Measurements from ENCODE around the gene RRAGD. TPM values are rescaled to one million over a fixed set of nuclear protein-coding genes. Genes with fewer than 3 reads are reported as not detected.

RRAGD gene
- total and polyA plus RNA-seq, 2 of the 13 experiments (the other 11 are each of a cell fraction or from before 2014, with no cell fraction given): 0.35 to 0.53 TPM

DNA sequence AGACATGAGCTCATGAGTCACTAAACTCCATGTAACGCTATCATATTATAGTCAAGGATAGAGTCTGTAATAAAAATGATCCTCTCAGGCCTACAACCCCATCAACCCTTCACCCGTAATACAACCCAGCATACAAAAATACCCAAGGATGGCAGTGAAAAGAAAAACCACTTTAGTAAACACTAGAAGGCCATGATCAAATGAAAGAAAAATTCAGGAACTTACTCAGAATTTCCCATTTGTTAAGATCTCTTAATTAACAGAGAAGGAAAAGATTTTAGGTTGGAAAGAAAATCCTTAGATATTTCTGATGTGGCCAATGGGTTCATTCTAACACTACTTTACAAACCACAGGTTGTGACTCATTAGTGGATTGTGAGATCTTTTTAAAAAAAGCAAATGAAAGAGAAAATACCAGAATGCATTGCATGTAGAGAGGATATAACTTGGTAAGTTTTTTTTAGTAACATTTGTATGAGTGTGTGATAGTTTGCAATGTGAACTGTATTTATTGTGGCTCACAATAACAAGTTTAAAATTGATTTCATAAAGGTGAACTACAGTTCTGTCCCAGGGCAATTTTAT lies 51.6 kb downstream of the RRAGD start:
- CTCF ChIA-PET (ENCODE audit: low intra/inter-chr PET ratio, low total read pairs): no interaction called here
- no peak overlapping the region for H3K4me3 ChIP-seq (replicated peaks in 1 of 3; ENCODE audit: insufficient read depth in 1 of 3, low read depth in 2 of 3, low read length in 3 of 3)
- H3K79me2 ChIP-seq (ENCODE audit: insufficient read depth, low read length): no peaks in the 10 kb centered on the region
- H2AFZ ChIP-seq (ENCODE audit: low read length): no peak overlapping the region
- intact Hi-C loops (cut with micrococcal nuclease; ENCODE audit: unreplicated experiment): no loop called here
- POLR2A ChIA-PET: no interaction called here
- H3K9me3 ChIP-seq (ENCODE audit: low read length): no peaks in the 10 kb centered on the region
- no peaks in the 10 kb centered on the region for H3K4me1 ChIP-seq (ENCODE audit: insufficient read depth, low read length)
- no peak for FAIRE-seq
- in situ Hi-C loops (cut with HindIII; ENCODE audit: extremely low pct_ligation_motif_present, low pct_unique_long_range_greater_than_20kb): no loop called here
- no peaks in the 10 kb centered on the region for H4K20me1 ChIP-seq (ENCODE audit: insufficient read depth, low read length)
- no peak for ATAC-seq
- BruUV-seq (replicated peaks): no TSS peak
- H3K36me3 ChIP-seq (replicated peaks in 1 of 2; ENCODE audit: control insufficient read depth in 1 of 2, insufficient read depth in 2 of 2, low read length in 2 of 2): no peaks in the 10 kb centered on the region
- H3K4me2 ChIP-seq (ENCODE audit: low read depth, low read length): no peak overlapping the region
- DNase-seq (ENCODE audit: low spot score): no peak
- no peak overlapping the region for H3K9ac ChIP-seq (ENCODE audit: insufficient read depth, low read depth, low read length)
- WGBS (ENCODE audit: low lambda C conversion rate): 73% methylated on average over 2 of the region's 2 CpGs
- H3K27me3 ChIP-seq (ENCODE audit: control insufficient read depth in 1 of 2, insufficient read depth in 2 of 2, low read length in 2 of 2): no peaks in the 10 kb centered on the region
- no peak overlapping the region for H3K27ac ChIP-seq (ENCODE audit: extremely low read length, insufficient read depth, low read length)
- no peak for TF ChIP-seq ZNF839 (CRISPR knock-in tag; IDR thresholded peaks at IDR 0.05; ENCODE audit: borderline replicate concordance)
- no peak for TF ChIP-seq ZSCAN20 (CRISPR knock-in tag; IDR thresholded peaks at IDR 0.05; ENCODE audit: borderline replicate concordance)
- TF ChIP-seq ZNF562 (CRISPR knock-in tag; IDR thresholded peaks at IDR 0.05; ENCODE audit: borderline replicate concordance): no peak
- TF ChIP-seq MXI1 (IDR thresholded peaks at IDR 0.05; ENCODE audit: borderline replicate concordance, low read depth, low read length): no peak
- TF ChIP-seq, protein P1, sequence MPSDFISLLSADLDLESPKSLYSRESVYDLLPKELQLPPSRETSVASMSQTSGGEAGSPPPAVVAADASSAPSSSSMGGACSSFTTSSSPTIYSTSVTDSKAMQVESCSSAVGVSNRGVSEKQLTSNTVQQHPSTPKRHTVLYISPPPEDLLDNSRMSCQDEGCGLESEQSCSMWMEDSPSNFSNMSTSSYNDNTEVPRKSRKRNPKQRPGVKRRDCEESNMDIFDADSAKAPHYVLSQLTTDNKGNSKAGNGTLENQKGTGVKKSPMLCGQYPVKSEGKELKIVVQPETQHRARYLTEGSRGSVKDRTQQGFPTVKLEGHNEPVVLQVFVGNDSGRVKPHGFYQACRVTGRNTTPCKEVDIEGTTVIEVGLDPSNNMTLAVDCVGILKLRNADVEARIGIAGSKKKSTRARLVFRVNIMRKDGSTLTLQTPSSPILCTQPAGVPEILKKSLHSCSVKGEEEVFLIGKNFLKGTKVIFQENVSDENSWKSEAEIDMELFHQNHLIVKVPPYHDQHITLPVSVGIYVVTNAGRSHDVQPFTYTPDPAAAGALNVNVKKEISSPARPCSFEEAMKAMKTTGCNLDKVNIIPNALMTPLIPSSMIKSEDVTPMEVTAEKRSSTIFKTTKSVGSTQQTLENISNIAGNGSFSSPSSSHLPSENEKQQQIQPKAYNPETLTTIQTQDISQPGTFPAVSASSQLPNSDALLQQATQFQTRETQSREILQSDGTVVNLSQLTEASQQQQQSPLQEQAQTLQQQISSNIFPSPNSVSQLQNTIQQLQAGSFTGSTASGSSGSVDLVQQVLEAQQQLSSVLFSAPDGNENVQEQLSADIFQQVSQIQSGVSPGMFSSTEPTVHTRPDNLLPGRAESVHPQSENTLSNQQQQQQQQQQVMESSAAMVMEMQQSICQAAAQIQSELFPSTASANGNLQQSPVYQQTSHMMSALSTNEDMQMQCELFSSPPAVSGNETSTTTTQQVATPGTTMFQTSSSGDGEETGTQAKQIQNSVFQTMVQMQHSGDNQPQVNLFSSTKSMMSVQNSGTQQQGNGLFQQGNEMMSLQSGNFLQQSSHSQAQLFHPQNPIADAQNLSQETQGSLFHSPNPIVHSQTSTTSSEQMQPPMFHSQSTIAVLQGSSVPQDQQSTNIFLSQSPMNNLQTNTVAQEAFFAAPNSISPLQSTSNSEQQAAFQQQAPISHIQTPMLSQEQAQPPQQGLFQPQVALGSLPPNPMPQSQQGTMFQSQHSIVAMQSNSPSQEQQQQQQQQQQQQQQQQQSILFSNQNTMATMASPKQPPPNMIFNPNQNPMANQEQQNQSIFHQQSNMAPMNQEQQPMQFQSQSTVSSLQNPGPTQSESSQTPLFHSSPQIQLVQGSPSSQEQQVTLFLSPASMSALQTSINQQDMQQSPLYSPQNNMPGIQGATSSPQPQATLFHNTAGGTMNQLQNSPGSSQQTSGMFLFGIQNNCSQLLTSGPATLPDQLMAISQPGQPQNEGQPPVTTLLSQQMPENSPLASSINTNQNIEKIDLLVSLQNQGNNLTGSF (CRISPR knock-in tag; IDR thresholded peaks at IDR 0.05): no peak
- no peak for TF ChIP-seq SKI (IDR thresholded peaks at IDR 0.05; ENCODE audit: partially characterized antibody)
- no peak for TF ChIP-seq ZNF230 (CRISPR knock-in tag; IDR thresholded peaks at IDR 0.05)
- TF ChIP-seq PCBP1 (IDR thresholded peaks at IDR 0.05; ENCODE audit: borderline replicate concordance, low read depth, low read length): no peak
- TF ChIP-seq SPEN (CRISPR knock-in tag; IDR thresholded peaks at IDR 0.05; ENCODE audit: low read depth): no peak
- no peak for TF ChIP-seq IKZF4 (CRISPR knock-in tag; IDR thresholded peaks at IDR 0.05; ENCODE audit: borderline replicate concordance, low read depth, not compliant biosample characterization)
- no peak for TF ChIP-seq ZNF891 (CRISPR knock-in tag; IDR thresholded peaks at IDR 0.05)
- TF ChIP-seq TAF15 (IDR thresholded peaks at IDR 0.05; ENCODE audit: low read depth, low read length, poor library complexity, severe bottlenecking): no peak
- TF ChIP-seq IKZF1 (IDR thresholded peaks at IDR 0.05): no peak

Data from HepG2 (cell line).